ENCODE results near the gene LARP1.

DNA sequence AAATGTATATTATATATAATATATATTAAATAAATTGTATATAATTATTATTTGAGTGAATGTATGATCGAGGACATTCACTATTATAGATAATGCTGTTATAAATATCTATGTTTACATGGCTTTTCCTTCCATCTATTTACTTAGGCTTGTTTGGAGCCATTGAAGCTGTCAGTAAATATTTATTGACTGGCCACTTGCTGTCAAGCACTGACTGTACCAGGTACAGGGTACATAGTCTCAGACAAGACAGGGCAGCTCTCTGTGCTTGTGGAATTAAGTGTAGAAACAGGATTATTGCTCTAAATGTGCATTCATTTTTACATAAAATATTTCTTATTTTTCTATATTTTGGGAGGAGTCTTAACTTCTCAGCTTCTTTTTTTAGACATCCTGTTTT is 78.9 kb downstream of the LARP1 start:
- TF ChIP-seq, protein P1, sequence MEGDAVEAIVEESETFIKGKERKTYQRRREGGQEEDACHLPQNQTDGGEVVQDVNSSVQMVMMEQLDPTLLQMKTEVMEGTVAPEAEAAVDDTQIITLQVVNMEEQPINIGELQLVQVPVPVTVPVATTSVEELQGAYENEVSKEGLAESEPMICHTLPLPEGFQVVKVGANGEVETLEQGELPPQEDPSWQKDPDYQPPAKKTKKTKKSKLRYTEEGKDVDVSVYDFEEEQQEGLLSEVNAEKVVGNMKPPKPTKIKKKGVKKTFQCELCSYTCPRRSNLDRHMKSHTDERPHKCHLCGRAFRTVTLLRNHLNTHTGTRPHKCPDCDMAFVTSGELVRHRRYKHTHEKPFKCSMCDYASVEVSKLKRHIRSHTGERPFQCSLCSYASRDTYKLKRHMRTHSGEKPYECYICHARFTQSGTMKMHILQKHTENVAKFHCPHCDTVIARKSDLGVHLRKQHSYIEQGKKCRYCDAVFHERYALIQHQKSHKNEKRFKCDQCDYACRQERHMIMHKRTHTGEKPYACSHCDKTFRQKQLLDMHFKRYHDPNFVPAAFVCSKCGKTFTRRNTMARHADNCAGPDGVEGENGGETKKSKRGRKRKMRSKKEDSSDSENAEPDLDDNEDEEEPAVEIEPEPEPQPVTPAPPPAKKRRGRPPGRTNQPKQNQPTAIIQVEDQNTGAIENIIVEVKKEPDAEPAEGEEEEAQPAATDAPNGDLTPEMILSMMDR (IDR thresholded peaks at IDR 0.05): no peak
- TF ChIP-seq RCOR1 (IDR thresholded peaks at IDR 0.05; ENCODE audit: low read depth, low read length) (no peak), FOXS1 (CRISPR knock-in tag; IDR thresholded peaks at IDR 0.05) (no peak), POLR2A (IDR thresholded peaks at IDR 0.05; ENCODE audit: low read length) (no peak), JUN (IDR thresholded peaks at IDR 0.05) (no peak), CHD2 (IDR thresholded peaks at IDR 0.05; ENCODE audit: low read length, partially characterized antibody) (no peak)
- TF ChIP-seq, protein P2, sequence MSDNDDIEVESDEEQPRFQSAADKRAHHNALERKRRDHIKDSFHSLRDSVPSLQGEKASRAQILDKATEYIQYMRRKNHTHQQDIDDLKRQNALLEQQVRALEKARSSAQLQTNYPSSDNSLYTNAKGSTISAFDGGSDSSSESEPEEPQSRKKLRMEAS (IDR thresholded peaks at IDR 0.05): no peak
- TF ChIP-seq, protein P3, sequence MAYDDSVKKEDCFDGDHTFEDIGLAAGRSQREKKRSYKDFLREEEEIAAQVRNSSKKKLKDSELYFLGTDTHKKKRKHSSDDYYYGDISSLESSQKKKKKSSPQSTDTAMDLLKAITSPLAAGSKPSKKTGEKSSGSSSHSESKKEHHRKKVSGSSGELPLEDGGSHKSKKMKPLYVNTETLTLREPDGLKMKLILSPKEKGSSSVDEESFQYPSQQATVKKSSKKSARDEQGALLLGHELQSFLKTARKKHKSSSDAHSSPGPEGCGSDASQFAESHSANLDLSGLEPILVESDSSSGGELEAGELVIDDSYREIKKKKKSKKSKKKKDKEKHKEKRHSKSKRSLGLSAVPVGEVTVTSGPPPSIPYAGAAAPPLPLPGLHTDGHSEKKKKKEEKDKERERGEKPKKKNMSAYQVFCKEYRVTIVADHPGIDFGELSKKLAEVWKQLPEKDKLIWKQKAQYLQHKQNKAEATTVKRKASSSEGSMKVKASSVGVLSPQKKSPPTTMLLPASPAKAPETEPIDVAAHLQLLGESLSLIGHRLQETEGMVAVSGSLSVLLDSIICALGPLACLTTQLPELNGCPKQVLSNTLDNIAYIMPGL (CRISPR knock-in tag; IDR thresholded peaks at IDR 0.05; ENCODE audit: borderline replicate concordance): no peak

Measured in A549 (cell line).